ENCODE measurements around the gene GFRA1.

The GFRA1 gene

DNA sequence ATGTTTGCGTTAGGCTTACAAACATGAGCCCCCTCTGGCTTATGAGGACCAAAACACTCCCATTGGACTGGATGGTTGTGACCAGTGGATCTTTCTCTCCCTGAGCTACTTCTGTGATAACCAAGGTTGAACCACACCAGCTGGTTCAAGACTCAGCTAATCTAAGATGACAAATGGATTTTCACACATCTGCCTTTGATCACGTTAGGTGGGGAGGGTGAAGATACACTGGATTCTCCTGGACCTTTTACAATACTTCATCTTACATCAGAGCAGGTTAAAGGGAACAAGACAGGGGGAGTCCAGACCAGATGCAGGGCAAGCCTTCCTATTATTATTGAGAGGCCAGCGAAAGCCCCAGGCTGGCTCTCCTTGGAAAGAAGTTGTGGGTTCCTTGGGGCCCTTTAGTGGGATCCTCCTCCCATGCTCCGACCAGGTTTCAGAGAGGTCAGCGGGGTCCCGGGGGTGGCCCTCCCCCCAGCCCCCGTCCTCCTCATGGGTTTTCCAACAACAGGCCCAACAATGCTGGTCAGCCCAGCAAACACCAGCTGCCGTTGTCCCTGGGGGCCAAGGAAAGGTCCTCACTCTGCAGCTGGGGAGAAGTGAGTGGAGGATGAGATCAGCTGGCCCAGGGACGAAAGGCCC, 2.8 kb downstream of the GFRA1 start:
- TF ChIP-seq, protein P1, sequence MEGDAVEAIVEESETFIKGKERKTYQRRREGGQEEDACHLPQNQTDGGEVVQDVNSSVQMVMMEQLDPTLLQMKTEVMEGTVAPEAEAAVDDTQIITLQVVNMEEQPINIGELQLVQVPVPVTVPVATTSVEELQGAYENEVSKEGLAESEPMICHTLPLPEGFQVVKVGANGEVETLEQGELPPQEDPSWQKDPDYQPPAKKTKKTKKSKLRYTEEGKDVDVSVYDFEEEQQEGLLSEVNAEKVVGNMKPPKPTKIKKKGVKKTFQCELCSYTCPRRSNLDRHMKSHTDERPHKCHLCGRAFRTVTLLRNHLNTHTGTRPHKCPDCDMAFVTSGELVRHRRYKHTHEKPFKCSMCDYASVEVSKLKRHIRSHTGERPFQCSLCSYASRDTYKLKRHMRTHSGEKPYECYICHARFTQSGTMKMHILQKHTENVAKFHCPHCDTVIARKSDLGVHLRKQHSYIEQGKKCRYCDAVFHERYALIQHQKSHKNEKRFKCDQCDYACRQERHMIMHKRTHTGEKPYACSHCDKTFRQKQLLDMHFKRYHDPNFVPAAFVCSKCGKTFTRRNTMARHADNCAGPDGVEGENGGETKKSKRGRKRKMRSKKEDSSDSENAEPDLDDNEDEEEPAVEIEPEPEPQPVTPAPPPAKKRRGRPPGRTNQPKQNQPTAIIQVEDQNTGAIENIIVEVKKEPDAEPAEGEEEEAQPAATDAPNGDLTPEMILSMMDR (IDR thresholded peaks at IDR 0.05), result no peak
- Histone ChIP-seq H3K4me1 (ENCODE audit: control insufficient read depth in 1 of 2, insufficient read depth in 1 of 2, low read depth in 1 of 2, low read length in 1 of 2) (peaks cover 0 to 10% of the 10 kb centered on the region in 2 experiments), H3K36me3 (no peaks in the 10 kb centered on the region), H3K27ac (no peak overlapping the region), H3K9me3 (no peaks in the 10 kb centered on the region), H3K4me3 (ENCODE audit: low read depth in 1 of 2, low read length in 1 of 2) (no peak overlapping the region), H3K27me3 (peaks cover 100% of the 10 kb centered on the region)

DNA sequence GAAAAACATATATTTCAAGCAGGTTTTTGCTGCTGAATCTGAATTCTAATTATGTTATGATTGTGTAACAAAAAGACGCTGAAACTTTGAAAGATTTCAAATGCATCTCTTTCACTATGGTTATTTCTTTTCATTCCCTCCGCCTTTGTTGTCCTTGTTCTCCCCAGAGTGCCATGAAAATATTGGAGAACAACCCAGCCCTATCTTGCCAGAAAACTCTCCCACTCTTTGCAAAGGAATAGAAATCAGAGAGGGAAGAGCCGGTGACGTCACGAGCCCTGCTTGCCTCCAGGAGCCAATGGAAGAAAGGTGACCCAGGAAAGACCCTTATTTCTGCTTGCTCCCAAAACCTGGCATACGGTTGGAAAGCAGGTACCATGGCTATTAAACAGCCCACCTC, 3.4 kb downstream of the GFRA1 start:
- Histone ChIP-seq H3K36me3 (no peaks in the 10 kb centered on the region), H3K27me3 (peaks cover 100% of the 10 kb centered on the region), H3K4me1 (ENCODE audit: control insufficient read depth in 1 of 2, insufficient read depth in 1 of 2, low read depth in 1 of 2, low read length in 1 of 2) (peaks cover 0 to 10% of the 10 kb centered on the region in 2 experiments), H3K27ac (no peak overlapping the region), H3K4me3 (ENCODE audit: low read depth in 1 of 2, low read length in 1 of 2) (no peak overlapping the region), H3K9me3 (no peaks in the 10 kb centered on the region)
- TF ChIP-seq, protein P1 (IDR thresholded peaks at IDR 0.05), result no peak

DNA sequence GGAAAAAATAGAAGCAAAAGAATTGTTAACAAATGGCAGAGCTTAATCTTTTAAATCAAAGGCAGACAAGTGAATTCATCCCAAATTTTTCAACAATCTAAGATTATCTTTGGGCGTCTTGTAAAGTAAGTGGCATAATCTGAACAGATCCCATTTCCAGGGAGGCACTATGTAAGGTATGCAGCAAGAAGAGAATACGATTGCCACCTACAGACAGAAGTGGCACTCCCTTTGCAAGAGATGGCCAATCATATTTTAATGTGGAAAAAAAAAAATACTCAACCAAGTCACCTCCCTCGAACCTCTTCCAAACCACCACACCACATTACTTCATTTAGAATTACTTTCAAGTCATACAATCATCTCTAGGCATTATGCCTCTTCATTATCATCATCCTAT, 4.0 kb downstream of the GFRA1 start:
- TF ChIP-seq, protein P1 (IDR thresholded peaks at IDR 0.05), result no peak

DNA sequence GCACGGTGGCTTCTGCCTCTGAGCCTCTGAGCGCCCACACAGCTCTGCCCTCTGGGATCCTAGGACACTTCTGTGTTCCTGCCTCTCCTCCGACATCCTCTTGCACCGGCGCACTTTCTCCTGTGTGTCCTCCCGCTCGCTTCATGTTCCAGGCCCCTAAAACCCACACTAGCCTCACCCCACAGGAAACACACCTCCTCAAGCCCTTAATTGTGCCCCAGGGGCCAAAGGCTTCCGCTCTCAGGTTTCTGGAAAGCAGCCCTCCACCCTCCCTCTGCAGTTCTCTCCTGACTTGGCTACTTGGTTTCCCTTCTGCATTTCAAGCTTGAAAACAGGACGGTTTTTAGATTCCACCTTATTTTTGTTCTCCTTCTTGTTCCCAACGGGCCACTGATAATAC, 7.3 kb downstream of the GFRA1 start:
- Histone ChIP-seq H3K36me3 (no peaks in the 10 kb centered on the region), H3K4me1 (ENCODE audit: control insufficient read depth in 1 of 2, insufficient read depth in 1 of 2, low read depth in 1 of 2, low read length in 1 of 2) (no peaks in the 10 kb centered on the region), H3K27ac (no peak overlapping the region), H3K9me3 (no peaks in the 10 kb centered on the region), H3K27me3 (peaks cover 90% of the 10 kb centered on the region), H3K4me3 (ENCODE audit: low read depth in 1 of 2, low read length in 1 of 2) (no peak overlapping the region)
- TF ChIP-seq, protein P1 (IDR thresholded peaks at IDR 0.05), result no peak

More for the DNA sequence above, 4.0 kb downstream of the GFRA1 start:
- no peaks in the 10 kb centered on the region for H3K36me3 ChIP-seq
- H3K4me1 ChIP-seq (ENCODE audit: control insufficient read depth in 1 of 2, insufficient read depth in 1 of 2, low read depth in 1 of 2, low read length in 1 of 2), result peaks cover 0 to 10% of the 10 kb centered on the region in 2 experiments
- H3K27me3 ChIP-seq, result peaks cover 94% of the 10 kb centered on the region
- no peak overlapping the region for H3K27ac ChIP-seq
- no peaks in the 10 kb centered on the region for H3K9me3 ChIP-seq
- H3K4me3 ChIP-seq (ENCODE audit: low read depth in 1 of 2, low read length in 1 of 2), result no peak overlapping the region

DNA sequence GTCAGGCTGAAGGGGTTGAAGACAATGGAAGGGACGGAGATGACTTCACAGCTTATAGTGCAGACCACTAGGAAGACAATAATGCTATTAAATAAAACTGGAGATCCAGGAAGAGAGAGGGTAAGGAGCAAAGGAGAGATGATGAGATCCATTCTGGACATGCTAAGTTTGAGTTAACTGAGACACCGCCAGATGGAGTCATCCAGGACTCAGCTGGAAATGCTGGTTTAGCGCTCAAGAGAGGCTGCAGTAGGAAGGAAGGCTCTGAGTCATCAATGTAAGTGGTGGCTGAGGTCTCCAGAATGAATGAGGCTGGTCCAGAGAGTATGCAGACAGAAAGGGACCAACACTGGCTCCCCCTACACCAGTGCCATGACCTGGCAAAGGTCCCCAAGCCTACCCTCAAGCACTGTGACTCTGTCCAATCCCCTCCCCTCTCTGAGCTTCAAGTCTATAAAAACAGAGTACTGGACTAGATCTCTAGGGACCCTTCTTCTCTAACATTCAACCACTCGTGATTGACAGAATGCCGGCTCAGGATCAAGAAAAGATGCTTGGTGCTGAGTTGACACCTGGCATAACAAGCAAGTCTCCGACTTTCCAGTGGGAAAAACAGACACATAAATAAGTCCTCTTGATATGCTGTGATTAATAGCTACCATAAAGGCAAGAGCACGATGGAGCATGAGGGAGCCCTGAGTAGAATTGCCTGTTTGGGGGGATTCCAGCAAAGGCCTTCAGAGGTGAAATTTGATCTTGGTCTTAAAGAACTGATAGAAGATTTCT, 8.9 kb downstream of the GFRA1 start:
- no peaks in the 10 kb centered on the region for H3K9me3 ChIP-seq
- TF ChIP-seq, protein P1 (IDR thresholded peaks at IDR 0.05), result no peak
- no peaks in the 10 kb centered on the region for H3K36me3 ChIP-seq
- no peak overlapping the region for H3K4me3 ChIP-seq (ENCODE audit: low read depth in 1 of 2, low read length in 1 of 2)
- no peaks in the 10 kb centered on the region for H3K4me1 ChIP-seq (ENCODE audit: control insufficient read depth in 1 of 2, insufficient read depth in 1 of 2, low read depth in 1 of 2, low read length in 1 of 2)
- H3K27me3 ChIP-seq, result peaks cover 80% of the 10 kb centered on the region
- H3K27ac ChIP-seq, result no peak overlapping the region

Data from neutrophil (primary cell).